H4 (cell line): ENCODE data around the gene UTY. TPM values are rescaled to one million over a fixed set of nuclear protein-coding genes. Genes with fewer than 3 reads are reported as not detected.

Source experiments
- DNase-seq: peaks from one replicate; pipeline ENCODE4 v3.0.0-alpha.2; 2015; ENCODE audit warnings: low spot score
- total RNA-seq: library from RNA; depleted of rRNA; stranded (reverse); fragments of >200 nt; shearing (Covaris generic); gene quantifications from 2 replicates; pipeline ENCODE4 v1.2.3, GENCODE V29; 2014; rRNA removed

UTY gene
- total RNA-seq: 7.0 and 8.4 TPM in 2 replicates

GRCh38 chrY:13479828-13480227 lies at the start of gene UTY:
TSS of gene UTY (minus strand) at chrY:13480033. CDS start at chrY:13479665, 368 bp downstream.
- DNase-seq: peak; percentile 90

DNA sequence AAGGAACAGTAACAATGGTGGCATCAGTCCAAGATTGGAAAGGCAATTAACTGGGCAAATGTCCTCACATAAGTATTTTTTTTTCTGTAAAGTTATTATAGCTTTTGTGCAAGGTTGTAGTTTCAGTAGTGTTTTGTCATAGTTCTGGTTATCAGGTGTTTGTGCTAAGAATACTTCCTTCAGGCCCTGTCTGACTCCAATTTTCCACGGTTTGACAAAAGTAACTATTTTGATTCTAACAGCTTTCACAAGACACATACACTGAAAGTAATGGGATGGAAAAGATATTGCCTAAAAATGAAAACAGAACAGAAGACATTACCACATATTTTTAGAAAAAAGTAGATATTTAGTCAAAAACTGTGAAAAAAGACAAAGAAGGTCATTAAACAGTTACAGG lies 40.6 kb upstream of the UTY start:
- no peak for DNase-seq

DNA sequence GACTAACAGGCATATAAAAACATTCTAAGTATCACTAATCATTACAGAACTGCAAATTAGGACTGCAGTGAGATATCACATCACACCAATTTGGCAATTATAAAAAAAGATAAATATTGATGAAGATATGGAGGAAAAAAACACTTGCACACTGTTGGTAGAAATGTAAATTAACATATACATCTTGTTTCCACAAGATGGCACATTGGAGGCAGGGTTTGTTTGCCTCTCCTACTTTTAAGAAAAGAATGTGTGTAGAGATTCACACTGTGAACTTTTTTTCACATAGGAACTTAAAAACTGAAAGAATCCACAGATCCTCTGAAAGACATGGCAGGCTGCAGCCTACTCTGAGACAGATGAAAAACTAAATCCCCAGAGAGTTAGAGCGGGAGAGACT lies 21.4 kb upstream of the UTY start:
- DNase-seq: no peak

GRCh38 chrY:13493737-13494136 lies 13.9 kb upstream of the UTY start:
- DNase-seq: no peak

- no peak for DNase-seq
Observed at GRCh38 chrY:13492408-13492807, 12.6 kb upstream of the UTY start.

DNA sequence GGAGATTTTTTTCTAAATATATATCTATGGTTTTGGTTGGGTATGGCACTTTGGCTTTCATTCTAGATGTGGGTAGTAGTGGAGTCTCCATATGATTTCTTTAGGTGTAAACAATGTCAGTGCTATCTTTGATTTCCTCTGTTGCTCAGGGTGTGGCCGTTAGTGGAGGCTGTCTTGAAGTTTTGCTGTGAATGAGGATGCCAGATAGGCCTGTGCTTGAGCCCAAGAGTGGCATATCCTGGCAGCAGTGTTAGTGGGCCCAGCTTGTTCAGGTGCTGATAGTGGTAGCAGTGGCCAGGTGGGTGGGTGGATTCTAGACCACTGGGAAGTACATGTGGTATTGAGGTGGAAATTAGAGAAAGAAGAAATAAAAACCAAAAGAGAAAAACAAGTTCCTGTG lies 8.9 kb upstream of the UTY start:
- no peak for DNase-seq

DNA sequence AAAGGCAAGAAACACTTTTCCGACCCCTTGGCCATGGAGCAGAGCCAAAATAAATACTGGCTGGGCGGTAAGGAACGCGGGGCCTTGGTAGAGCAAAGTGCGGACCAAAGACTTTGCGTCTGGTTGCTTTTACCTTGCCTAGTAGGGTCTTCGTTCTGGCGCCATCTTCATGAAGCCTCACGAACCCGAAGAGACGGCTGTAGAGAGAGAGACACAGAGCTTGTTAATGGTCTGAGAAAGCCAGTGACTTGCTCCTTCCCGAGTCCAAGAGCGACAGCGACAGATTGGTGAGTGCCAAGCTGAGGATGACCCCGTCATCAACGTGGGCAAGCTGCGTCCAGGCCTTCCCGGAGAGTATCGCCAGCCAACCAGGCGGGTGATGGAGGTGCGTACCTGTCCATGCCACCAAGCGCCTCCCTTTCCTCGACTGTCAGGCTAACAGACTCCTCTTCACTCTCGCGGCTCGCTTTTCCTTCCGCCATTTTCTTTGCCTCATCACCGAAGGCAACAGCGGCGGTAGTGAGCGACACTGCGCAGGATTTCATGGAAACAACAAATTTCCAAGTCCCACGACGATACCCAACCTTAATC lies 617 bp downstream of the UTY start:
- peak; percentile 27 for DNase-seq

DNA sequence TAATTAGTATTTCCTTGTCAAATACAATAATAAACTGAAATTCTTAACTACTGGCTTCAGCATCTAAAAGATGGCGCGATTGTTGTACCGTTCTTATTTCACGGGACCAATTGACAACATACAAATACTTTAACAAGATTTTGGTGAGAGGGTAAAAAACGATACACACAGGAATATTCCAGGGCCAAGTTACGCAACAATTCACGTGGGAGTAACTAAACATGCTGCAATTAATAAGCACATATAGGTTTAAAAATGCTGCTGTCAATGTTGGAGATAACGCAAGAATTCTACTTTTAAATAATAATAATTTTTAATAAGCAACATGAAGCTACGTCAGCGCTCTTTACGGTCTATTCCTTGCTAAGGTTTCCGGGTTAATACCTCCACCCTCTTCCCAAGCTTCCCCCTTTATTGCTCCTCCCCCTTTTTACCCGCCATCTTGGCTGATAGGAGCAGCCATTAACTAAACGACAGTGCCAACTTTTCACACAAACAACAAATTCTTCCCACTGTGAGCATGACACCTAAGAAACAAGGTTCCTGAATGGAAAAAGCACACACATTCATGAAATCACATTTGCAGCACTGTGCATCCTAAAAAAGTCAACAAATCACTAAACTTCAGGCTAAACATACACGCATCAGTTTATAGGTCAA lies 1.6 kb downstream of the UTY start:
- peak; percentile 57 for DNase-seq

DNA sequence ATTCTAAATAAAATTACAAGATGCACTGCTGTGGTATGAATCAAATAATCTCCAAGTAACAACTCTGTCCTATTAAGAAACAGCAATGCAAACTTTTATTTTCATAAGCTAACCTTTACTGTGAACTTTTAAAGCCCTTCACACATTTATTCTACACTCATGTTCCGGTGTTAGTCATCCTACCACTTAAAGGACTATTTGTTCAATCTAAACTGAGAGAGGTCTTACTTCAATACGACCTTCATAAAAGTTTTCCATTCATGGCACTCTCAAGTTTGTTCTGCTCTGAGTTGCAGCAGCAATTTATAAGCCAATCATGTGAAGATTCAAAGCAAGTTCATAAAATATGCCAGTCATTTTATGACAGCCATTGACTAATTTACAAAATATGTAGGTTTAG lies 4.8 kb downstream of the UTY start:
- no peak for DNase-seq

DNA sequence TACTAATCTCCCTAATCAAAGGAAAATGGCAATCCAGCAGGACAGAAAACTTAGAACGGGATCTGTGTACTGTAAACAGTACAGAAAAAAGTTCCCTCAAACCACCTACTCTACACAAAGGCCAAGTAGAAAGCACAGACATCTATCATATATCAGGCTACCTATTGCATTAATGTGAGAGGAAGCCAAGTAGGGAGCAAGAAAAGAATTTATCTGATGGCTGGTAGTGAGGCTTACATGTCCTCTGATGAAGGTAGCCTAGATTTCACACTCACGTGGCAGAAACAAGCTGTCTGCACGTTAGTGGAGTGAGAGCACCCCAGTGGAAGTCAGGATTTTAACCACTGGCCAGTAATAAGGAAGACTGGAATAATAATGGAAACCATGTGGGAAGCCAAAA lies 28.3 kb downstream of the UTY start:
- no peak for DNase-seq

GRCh38 chrY:13450596-13451130 lies 29.2 kb downstream of the UTY start:
- DNase-seq: no peak

- DNase-seq: no peak
Observed at GRCh38 chrY:13445566-13445965, 34.3 kb downstream of the UTY start.

GRCh38 chrY:13443146-13443545 lies 36.7 kb downstream of the UTY start:
- DNase-seq: no peak

DNA sequence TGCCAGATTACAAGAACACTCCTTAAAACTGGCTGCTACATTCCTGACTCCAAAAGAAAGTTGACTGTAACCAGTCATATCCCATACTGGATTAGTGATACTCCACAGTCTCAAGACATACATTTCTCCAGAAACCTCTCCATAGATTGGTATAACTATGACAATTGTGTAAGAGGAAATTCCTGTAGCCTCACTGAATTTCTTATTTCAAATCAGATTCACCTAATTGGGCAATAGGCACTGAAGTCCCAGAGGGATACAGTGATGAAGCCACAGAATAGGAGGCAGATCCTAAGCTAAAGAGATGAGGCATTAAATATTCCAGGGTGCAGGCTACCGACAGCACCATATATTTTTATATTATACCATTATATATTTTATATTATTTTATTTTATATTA lies 39.0 kb downstream of the UTY start:
- no peak for DNase-seq

GRCh38 chrY:13435968-13436937 lies 43.6 kb downstream of the UTY start:
- DNase-seq: no peak

DNA sequence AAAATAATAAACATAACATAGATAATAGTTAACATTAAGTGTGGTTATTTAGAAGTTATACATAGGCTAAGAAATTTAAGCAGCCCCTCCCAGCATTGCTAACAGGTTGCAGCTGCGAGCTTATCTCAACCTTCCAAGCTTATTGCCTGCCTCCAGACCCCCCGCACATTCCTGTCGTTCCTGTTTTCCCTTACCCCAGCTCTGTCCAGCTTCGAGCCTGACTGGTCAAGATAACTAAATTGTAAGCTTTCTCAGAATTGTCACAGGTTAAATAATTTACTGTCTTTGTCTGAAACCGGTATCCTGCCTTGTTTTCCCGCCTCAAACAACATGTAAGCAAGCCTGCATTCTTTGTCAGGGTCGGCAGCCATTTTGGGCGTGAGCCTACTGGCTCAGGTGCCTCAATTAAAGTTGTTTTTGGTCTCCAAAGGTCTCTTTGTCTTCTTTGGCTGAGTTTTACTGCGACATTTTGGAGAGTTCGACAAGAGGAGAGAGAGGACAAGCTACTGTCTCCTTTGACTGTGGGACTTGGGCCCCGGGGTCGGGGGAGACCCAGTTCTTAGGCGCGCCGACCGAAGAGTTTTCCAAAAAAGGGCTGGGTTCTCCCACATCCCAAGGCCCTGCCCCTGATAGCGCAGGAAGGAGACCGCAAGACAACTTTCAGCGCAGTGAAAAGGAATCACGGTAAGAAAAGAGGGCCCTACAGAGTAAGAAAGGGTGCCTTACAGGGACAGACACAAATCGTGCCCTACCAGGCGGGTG lies 44.4 kb downstream of the UTY start:
- DNase-seq: no peak

DNA sequence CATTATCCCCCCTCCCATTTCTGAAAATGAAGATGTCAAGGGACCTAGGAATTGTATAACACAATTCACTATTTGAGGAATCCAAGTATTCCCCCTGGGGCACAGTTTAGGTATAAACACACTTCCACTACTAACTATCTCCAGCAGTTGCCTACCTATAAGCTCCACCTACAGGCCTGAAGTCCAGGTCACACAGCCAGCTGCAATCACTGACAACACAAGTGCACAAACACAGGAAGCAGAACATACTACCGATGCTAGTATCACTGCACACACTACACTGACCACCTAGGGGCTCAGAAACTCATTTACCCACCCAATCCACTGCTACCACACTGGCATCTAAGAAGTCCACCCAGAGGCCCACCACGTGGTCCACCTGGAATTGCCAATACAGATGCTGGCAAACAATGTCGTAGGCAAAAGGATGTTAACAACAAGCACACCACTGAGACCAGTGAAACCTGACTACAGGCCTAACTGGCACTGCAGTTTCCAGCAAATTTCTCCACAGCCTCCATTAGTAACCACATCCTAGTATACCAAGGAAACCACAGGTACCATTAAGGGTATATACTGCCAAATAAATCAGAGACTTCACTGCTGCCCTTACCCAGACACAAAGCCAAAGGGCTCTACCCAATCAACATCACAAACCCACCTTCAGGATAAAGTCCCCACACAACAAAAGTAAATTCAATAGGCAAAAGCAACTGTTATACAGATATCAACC lies 47.4 kb downstream of the UTY start:
- peak; percentile 21 for DNase-seq

DNA sequence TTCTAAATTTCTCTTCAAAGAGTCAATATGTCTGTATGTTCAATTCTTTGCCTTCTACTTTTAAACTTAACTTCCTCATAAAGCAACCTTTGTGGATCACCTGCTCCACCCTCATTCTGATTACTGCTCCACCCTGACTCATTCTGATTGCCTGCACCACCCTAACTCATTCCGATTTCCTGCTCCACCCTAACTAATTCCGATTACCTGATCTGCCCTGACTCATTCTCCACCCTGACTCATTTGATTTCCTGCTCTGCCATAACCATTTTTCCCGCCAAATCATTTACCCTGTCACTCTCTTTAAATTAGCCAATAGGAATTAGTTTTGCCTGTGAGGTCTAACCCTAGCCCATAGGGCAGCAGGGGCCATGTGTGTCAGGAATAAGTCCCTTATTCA lies 50.3 kb downstream of the UTY start:
- DNase-seq: no peak

- DNase-seq: peak; percentile 9
Observed at GRCh38 chrY:13423281-13423732, 56.5 kb downstream of the UTY start.

DNA sequence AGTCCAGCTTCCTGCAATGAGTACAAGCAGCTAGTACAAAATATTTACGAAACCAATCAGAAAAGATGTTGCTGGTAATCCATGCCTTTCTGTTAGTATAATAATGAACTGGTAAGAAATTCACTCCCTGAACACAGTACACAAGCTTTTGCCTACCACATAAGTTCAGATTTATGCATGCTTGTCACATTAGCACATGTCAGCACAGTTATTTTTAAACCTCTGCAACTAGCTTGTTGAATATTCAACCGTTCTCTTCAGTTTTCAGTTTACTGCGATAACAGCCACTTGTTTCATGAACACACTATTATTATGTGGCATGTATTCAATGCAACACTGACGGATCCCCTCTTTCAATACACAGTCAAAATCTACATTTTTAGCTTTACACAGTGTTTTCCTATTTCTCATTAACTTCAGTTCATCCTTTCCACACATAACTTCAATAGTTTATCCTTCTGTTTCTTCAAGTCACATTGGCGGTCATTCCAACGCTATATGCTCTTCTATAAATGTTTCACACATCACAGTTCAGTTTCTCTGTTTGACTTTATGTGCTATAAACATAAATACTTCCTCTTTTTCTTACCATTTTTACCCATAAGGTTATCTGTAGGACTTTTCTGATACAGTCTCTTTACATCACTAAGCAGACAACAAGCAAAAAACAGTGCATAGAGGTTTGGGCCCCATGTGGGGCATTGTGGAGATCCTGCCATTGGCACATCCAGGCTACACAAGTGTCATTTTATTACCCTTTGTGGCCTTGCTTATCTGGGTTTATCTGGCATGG lies 62.8 kb downstream of the UTY start:
- no peak for DNase-seq
